CD8-positive, alpha-beta memory T cell (primary cell): Measurements from ENCODE around the gene FHL3. TPM values are rescaled to one million over a fixed set of nuclear protein-coding genes. Genes with fewer than 3 reads are reported as not detected.

Source experiments
- CTCF ChIA-PET: fragments of 350-600 bp; sonication (Branson Sonifier 250); formaldehyde crosslinking; loops from one replicate; lab custom pipeline; 2021; ENCODE audit warnings: antibody characterized with exemption; lab: Charles Lee
- POLR2A ChIA-PET: fragments of 350-600 bp; sonication (Branson Sonifier 250); formaldehyde crosslinking; loops from one replicate; lab custom pipeline; 2021; ENCODE audit warnings: antibody characterized with exemption; lab: Charles Lee
- DNase-seq, 5 donors: peaks; one replicate each; pipeline versions ENCODE4 v3.0.0 to v3.0.0-alpha.2; 2020 to 2022; ENCODE audit warnings: mixed read lengths in 1 of 5
- H3K27ac ChIP-seq: one replicate; pipeline ENCODE4 v1.7.0; 2013; ENCODE audit warnings: low read depth, mild to moderate bottlenecking, low read length, moderate library complexity
- H3K27me3 ChIP-seq: 2 replicates; pipeline ENCODE4 v1.7.0; 2013; ENCODE audit warnings: low read length, mild to moderate bottlenecking; ENCODE audit not compliant: insufficient read depth, poor library complexity, severe bottlenecking
- H3K36me3 ChIP-seq: 2 replicates; pipeline ENCODE4 v1.7.0; 2013; ENCODE audit warnings: mild to moderate bottlenecking, low read length, moderate library complexity; ENCODE audit not compliant: insufficient read depth
- H3K4me1 ChIP-seq: 2 replicates; pipeline ENCODE4 v1.7.0; 2013; ENCODE audit warnings: mild to moderate bottlenecking, low read length, moderate library complexity; ENCODE audit not compliant: insufficient read depth
- H3K4me3 ChIP-seq: 2 replicates; pipeline ENCODE4 v1.7.0; 2013; ENCODE audit warnings: mild to moderate bottlenecking, low read length
- H3K9me3 ChIP-seq: 2 replicates; pipeline ENCODE4 v1.7.0; 2013; ENCODE audit warnings: mild to moderate bottlenecking, low read length
- H3K27ac Mint-ChIP-seq, 8 donors: one replicate each; pipeline ENCODE4 v1.8.0; 2020 to 2021; ENCODE audit warnings: mixed read lengths in 8 of 8, mild to moderate bottlenecking in 6 of 8, inconsistent platforms in 3 of 8, moderate library complexity in 3 of 8
- H3K27me3 Mint-ChIP-seq, 2 donors: one replicate each; pipeline ENCODE4 v1.8.0; 2020 to 2021; ENCODE audit warnings: mixed read lengths in 2 of 2, mild to moderate bottlenecking in 1 of 2, moderate library complexity in 1 of 2
- H3K36me3 Mint-ChIP-seq, 3 donors: one replicate each; pipeline ENCODE4 v1.8.0; 2020 to 2021; ENCODE audit warnings: mixed read lengths in 3 of 3, inconsistent platforms in 1 of 3, mild to moderate bottlenecking in 1 of 3
- H3K4me1 Mint-ChIP-seq, 3 donors: one replicate each; pipeline ENCODE4 v1.8.0; 2020 to 2021; ENCODE audit warnings: mixed read lengths in 3 of 3, inconsistent platforms in 1 of 3, mild to moderate bottlenecking in 1 of 3
- H3K4me3 Mint-ChIP-seq, 7 donors: one replicate each; pipeline ENCODE4 v1.8.0; 2020 to 2021; ENCODE audit warnings: mixed read lengths in 7 of 7, mild to moderate bottlenecking in 6 of 7, moderate library complexity in 4 of 7, inconsistent platforms in 2 of 7
- H3K9me3 Mint-ChIP-seq, 5 donors: one replicate each; pipeline ENCODE4 v1.8.0; 2020 to 2022; ENCODE audit warnings: mixed read lengths in 5 of 5, mild to moderate bottlenecking in 3 of 5, moderate library complexity in 2 of 5, inconsistent platforms in 1 of 5
- polyA plus RNA-seq: library from polyadenylated mRNA; unstranded; fragments of 300-500 nt; fragmentation: Illumina TruSeq; gene quantifications from one replicate; pipeline ENCODE4 v1.2.3, GENCODE V29; 2021
- total RNA-seq, 2 experiments: library from RNA; stranded (reverse); gene quantifications; one replicate each; pipeline ENCODE4 v1.2.3, GENCODE V29; 2021

Gene FHL3
- total and polyA plus RNA-seq, 3 experiments from 2014 or later = 15.4 to 19.7 (median 17.5) TPM

DNA sequence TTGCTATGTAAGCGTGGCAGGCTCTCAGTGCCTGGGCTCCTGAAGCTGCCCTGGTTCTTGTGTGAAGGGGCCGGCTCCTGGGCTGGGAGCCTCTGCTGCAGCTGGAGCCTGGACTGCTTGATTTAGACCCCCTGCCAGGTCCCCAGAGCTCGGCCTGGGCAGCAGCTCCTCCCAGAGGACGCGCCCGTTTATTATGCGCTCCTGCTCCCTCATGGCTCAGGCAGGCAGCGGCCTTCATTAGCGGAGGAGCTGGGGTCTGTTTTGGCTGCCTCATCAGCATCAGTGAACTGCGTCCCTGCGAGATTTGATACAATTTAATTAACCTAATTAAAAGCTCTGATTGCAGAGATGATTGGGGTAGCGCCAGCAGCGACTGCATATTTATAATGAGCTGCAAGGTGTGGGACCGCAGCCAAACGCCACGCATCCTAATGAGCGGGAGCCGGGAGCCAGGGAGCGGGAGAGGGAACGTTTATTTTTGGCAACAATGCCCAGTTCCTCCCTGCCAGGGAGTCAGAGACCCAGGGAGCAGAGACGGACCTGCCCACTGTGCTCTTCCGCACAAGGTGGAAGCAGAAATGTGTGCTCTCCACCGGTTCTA lies 23.9 kb upstream of the FHL3 start:
- Histone ChIP-seq H3K9me3 (no peaks in the 10 kb centered on the region), H3K36me3 (peaks cover 13% of the 10 kb centered on the region), H3K27ac (no peak overlapping the region), H3K27me3 (no peaks in the 10 kb centered on the region), H3K4me1 (peaks cover 29% of the 10 kb centered on the region), H3K4me3 (no peak overlapping the region)
- H3K4me1 Mint-ChIP-seq = peaks cover 32 to 50% (median 38%) of the 10 kb centered on the region in 3 donors
- POLR2A ChIA-PET = no interaction called here
- no peak for DNase-seq
- H3K27ac Mint-ChIP-seq = peak overlapping the region in 4 of 8 donors; percentile 22 to 86 (median 50)
- CTCF ChIA-PET = no interaction called here
- peaks cover 0 to 24% (median 7%) of the 10 kb centered on the region in 3 donors for H3K36me3 Mint-ChIP-seq
- peaks cover 0 to 2% of the 10 kb centered on the region in 2 donors for H3K27me3 Mint-ChIP-seq
- peak overlapping the region in 2 of 7 donors; percentile 24 to 36 for H3K4me3 Mint-ChIP-seq
- H3K9me3 Mint-ChIP-seq = no peaks in the 10 kb centered on the region

DNA sequence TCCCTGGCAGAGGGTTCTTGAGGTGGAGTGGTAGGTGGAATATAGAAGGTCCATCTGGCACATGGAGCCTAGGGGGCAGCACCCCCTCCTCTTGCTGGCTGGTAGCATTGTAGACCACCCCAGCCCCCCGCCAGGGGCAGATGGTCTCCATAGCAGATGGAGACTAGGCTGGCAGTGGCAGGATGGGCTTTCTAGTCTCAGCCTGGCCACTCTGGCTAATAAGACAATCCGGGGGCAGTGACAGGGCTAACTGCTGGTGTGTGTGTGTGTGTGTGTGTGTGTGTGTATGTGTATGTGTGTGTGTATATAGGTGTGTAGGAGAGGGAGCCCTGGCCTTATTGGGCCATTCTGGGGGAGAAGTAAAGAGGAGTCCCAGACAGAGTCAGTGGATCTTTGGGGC lies 23.4 kb upstream of the FHL3 start:
- ChIA-PET CTCF (interaction anchor here (1.5 kb wide), 1 partner anchor 9 kb away, joined by 5 read pairs; no protein-coding TSS in a partner anchor), POLR2A (no interaction called here)
- H3K4me3 Mint-ChIP-seq = peak overlapping the region in 4 of 7 donors; percentile 1 to 53 (median 28)
- H3K27ac ChIP-seq = no peak overlapping the region
- no peaks in the 10 kb centered on the region for H3K27me3 ChIP-seq
- peaks cover 0 to 29% (median 10%) of the 10 kb centered on the region in 3 donors for H3K36me3 Mint-ChIP-seq
- H3K27ac Mint-ChIP-seq = peak overlapping the region; percentile 22 to 86 (median 52)
- H3K36me3 ChIP-seq = peaks cover 13% of the 10 kb centered on the region
- no peak for DNase-seq
- H3K9me3 Mint-ChIP-seq = no peaks in the 10 kb centered on the region
- peaks cover 29% of the 10 kb centered on the region for H3K4me1 ChIP-seq
- H3K27me3 Mint-ChIP-seq = no peaks in the 10 kb centered on the region
- H3K4me1 Mint-ChIP-seq = peaks cover 32 to 50% (median 38%) of the 10 kb centered on the region in 3 donors
- no peak overlapping the region for H3K4me3 ChIP-seq
- no peaks in the 10 kb centered on the region for H3K9me3 ChIP-seq

DNA sequence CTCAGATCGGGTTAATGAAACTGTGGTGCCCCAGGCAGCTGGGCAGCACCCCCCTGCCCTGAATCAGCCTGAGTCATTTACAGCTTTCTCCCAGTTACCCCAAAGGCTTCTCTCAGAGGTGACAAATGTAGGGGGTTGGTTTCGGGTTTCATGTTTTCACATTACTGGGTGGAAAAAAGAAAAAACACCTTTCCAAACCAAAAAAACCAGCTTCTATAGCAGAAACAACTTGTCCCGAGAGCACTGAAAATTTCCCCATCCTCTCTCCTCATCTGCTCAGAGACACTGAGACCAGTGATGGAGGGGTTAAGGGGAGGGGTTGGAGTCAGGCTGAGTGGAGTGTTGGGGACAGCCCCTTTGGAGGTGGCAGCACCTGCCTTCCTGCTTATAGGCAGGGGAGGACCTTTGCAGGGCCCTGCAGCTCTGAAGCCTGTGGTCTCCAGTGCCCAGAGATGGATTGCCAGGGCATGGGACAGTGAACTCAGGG lies 22.8 kb upstream of the FHL3 start:
- Mint-ChIP-seq H3K27me3 (no peaks in the 10 kb centered on the region), H3K9me3 (no peaks in the 10 kb centered on the region), H3K27ac (peak overlapping the region; percentile 3 to 87 (median 72)), H3K36me3 (peaks cover 0 to 33% (median 10%) of the 10 kb centered on the region in 3 donors), H3K4me3 (no peak overlapping the region), H3K4me1 (peaks cover 32 to 50% (median 38%) of the 10 kb centered on the region in 3 donors)
- no peak overlapping the region for H3K27ac ChIP-seq
- H3K4me3 ChIP-seq = no peak overlapping the region
- ChIA-PET POLR2A (no interaction called here), CTCF (interaction anchor here (0.6 to 1.5 kb wide), 3 partner anchors 9 to 806 kb away, joined by 3 to 5 read pairs (median 3); no protein-coding TSS in a partner anchor)
- H3K4me1 ChIP-seq = peaks cover 29% of the 10 kb centered on the region
- H3K9me3 ChIP-seq = no peaks in the 10 kb centered on the region
- H3K36me3 ChIP-seq = peaks cover 18% of the 10 kb centered on the region
- peak in 1 of 5 donors; percentile 52 for DNase-seq
- H3K27me3 ChIP-seq = no peaks in the 10 kb centered on the region

DNA sequence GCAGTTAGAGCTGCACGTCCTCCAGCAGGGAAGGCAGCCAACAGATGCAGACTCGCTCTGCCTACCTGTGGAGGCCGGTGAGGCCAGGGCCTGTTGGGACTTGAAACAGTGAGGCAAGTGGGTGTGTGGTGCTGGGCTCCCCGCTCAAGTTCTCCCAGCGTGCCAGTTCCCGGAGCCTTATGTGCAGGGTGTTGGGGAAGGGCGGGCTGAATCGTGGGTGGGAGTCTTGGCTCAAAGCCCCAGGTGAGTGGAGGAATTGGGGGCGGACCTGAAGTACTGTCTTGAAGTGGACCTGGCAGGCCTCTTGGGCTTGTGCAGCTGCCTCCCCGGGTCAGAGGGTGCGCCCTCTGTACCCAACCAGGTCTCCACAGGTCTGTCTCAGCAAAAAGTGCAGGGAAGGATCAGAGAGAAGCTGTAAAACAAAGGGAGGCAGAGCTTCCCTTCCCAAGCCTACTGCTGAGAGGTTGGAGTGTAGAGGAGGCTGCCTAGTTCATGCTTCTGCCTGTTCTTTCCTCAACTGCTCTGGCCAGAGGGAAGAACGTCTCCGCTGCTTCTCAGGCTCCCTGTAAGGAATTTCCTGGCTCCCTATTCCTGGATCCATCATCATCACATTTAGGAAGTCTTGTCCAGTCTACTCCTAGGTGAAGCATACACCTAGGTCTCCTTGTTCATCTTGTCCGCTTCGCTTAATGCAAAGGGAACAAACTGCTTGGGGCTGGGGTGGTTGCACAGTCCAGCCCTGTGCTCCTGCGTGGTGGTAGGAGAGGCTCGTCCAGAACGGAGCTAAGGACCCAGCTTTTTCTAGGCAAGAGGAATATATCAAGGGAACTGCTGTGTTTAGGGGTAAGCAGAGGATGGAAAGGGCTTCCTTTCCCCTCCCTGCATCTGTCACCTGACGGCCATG lies 22.1 kb upstream of the FHL3 start:
- Histone ChIP-seq H3K4me1 (peaks cover 29% of the 10 kb centered on the region), H3K9me3 (no peaks in the 10 kb centered on the region), H3K36me3 (peaks cover 24% of the 10 kb centered on the region), H3K27me3 (no peaks in the 10 kb centered on the region), H3K4me3 (no peak overlapping the region), H3K27ac (no peak overlapping the region)
- Mint-ChIP-seq H3K27ac (peak overlapping the region; percentile 3 to 87 (median 68)), H3K9me3 (no peaks in the 10 kb centered on the region), H3K4me1 (peaks cover 32 to 50% (median 38%) of the 10 kb centered on the region in 3 donors), H3K27me3 (no peaks in the 10 kb centered on the region), H3K36me3 (peaks cover 0 to 40% (median 14%) of the 10 kb centered on the region in 3 donors), H3K4me3 (no peak overlapping the region)
- CTCF ChIA-PET = interaction anchor here (0.6 to 1.5 kb wide), 5 partner anchors 8 to 807 kb away, joined by 3 to 5 read pairs (median 3); no protein-coding TSS in a partner anchor
- no peak for DNase-seq
- POLR2A ChIA-PET = no interaction called here

DNA sequence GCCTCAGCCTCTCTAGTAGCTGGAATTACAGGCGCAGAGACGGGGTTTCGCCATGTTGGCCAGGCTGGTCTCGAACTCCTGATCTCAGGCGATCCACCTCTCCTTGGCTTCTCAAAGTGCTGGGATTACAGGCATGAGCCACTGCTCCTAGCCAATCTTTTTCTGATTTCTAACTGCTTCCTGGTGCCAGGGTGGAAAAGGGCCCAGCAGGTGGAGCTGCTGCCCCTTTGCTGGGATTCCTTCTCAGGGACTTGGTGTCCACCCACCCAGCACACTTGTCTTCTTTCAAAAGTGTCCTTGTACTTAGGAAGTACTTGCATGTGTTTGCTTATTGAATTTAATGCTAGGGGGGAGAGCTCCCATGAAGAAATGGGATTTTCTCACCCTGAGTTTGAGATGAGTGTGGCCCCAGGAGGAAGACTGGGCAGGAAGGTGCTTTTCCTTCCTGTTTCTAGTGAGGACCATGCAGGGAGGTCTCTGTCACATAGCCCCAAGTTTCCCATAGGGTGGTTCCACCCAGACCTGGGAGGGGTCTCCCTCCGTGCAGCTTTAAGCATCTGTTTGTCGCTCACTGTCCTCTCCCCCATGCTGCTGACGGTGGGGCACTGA lies 21.4 kb upstream of the FHL3 start:
- Mint-ChIP-seq H3K27ac (peak overlapping the region in 4 of 8 donors; percentile 7 to 73 (median 47)), H3K36me3 (peaks cover 0 to 46% (median 17%) of the 10 kb centered on the region in 3 donors), H3K4me3 (no peak overlapping the region), H3K9me3 (no peaks in the 10 kb centered on the region), H3K4me1 (peaks cover 32 to 49% (median 37%) of the 10 kb centered on the region in 3 donors), H3K27me3 (no peaks in the 10 kb centered on the region)
- CTCF ChIA-PET = interaction anchor here (0.9 to 1.4 kb wide), 5 partner anchors 14 to 808 kb away, joined by 3 read pairs; partner anchors contain the start of gene UTP11
- POLR2A ChIA-PET = no interaction called here
- Histone ChIP-seq H3K27me3 (no peaks in the 10 kb centered on the region), H3K27ac (no peak overlapping the region), H3K36me3 (peaks cover 31% of the 10 kb centered on the region), H3K4me3 (no peak overlapping the region), H3K4me1 (peaks cover 29% of the 10 kb centered on the region), H3K9me3 (no peaks in the 10 kb centered on the region)
- peak in 1 of 5 donors; percentile 58 for DNase-seq

DNA sequence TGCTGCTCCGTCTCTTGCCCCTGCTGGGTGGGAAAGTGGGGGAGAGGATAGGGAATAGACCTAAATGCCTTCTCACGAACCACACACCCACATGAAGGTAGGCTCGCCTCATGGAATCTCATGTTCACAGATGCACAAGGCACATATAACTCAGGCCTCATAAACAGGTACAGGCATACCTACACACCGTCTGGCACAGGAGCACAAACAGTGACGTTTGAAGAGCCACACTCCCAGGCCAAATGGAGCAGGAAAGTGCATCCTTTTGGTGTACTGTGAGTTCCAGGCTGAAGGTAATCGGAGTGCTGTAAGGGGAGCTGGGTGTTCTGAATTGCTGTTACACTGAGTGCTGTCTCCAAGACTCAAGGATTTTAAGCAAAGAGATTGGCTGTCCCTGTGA lies 20.4 kb upstream of the FHL3 start:
- H3K4me1 Mint-ChIP-seq = peaks cover 27 to 40% (median 30%) of the 10 kb centered on the region in 3 donors
- CTCF ChIA-PET = interaction anchor here (1.0 kb wide), 1 partner anchor 22 kb away, joined by 3 read pairs; no protein-coding TSS in a partner anchor
- peak overlapping the region in 1 of 8 donors; percentile 54 for H3K27ac Mint-ChIP-seq
- Histone ChIP-seq H3K4me3 (no peak overlapping the region), H3K36me3 (peaks cover 31% of the 10 kb centered on the region), H3K4me1 (peaks cover 22% of the 10 kb centered on the region), H3K27me3 (no peaks in the 10 kb centered on the region), H3K27ac (no peak overlapping the region), H3K9me3 (no peaks in the 10 kb centered on the region)
- DNase-seq = no peak
- peak overlapping the region in 1 of 7 donors; percentile 19 for H3K4me3 Mint-ChIP-seq
- no peaks in the 10 kb centered on the region for H3K27me3 Mint-ChIP-seq
- peaks cover 0 to 53% (median 17%) of the 10 kb centered on the region in 3 donors for H3K36me3 Mint-ChIP-seq
- no peaks in the 10 kb centered on the region for H3K9me3 Mint-ChIP-seq
- POLR2A ChIA-PET = no interaction called here

DNA sequence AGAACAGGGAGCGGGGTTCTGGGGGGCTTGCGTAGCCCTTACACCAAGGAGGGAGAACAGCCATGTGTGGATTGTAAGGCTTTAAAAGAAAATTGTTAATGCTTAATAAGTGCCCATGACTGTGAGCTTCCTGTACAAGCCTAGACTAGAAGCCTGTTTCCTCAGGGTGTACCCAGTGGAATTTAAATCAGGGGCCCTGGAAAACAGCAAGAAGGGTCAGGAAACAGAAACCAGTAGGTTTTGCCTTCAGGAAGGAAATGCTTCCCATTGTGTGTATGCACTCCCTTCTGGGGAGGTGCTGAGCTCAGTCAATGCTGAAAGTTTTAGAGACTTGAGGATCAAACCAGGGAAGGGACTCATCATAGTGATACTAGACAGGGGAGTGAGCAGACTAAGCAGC lies 19.9 kb upstream of the FHL3 start:
- no peak for DNase-seq
- H3K4me1 ChIP-seq = peaks cover 17% of the 10 kb centered on the region
- Mint-ChIP-seq H3K4me1 (peaks cover 23 to 36% (median 26%) of the 10 kb centered on the region in 3 donors), H3K27ac (peak overlapping the region in 1 of 8 donors; percentile 54), H3K27me3 (no peaks in the 10 kb centered on the region), H3K9me3 (no peaks in the 10 kb centered on the region), H3K4me3 (peak overlapping the region in 1 of 7 donors; percentile 19), H3K36me3 (peaks cover 0 to 57% (median 17%) of the 10 kb centered on the region in 3 donors)
- H3K4me3 ChIP-seq = no peak overlapping the region
- no peak overlapping the region for H3K27ac ChIP-seq
- peaks cover 35% of the 10 kb centered on the region for H3K36me3 ChIP-seq
- POLR2A ChIA-PET = no interaction called here
- CTCF ChIA-PET = interaction anchor here (1.5 kb wide), 1 partner anchor 46 kb away, joined by 3 read pairs; no protein-coding TSS in a partner anchor
- H3K9me3 ChIP-seq = no peaks in the 10 kb centered on the region
- H3K27me3 ChIP-seq = no peaks in the 10 kb centered on the region
